Measurements from ENCODE around the gene SPAG16.

SPAG16 gene

DNA sequence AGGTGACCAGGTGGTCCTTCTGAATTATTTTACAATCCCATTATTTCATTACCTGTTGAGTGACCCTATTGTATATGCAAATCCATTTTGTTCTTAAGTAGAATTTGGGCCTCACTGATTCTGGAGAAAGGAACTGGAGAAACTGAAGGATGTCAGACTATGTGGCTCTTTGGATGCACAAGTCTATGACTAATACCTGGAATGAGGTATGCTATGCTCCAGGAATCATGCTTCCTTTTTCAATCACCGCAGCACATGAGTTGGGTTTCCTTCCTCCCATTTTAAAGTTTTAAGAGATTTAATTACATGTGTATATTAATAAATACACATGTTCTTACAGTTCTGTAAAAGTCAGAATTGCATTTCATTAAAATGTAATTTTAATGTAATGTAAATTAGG, 872.7 kb downstream of the SPAG16 start:
- Histone ChIP-seq H2BK12ac (ENCODE audit: low read length in 2 of 2) (no peak overlapping the region), H2AK5ac (ENCODE audit: low read length, severe bottlenecking) (no peak overlapping the region), H3K14ac (ENCODE audit: low read length in 2 of 2) (no peak overlapping the region), H3K4ac (ENCODE audit: low read depth in 1 of 2, low read length in 2 of 2) (no peak overlapping the region), H3K27ac (ENCODE audit: low read length, poor library complexity, severe bottlenecking) (no peak overlapping the region), H3K36me3 (ENCODE audit: control insufficient read depth in 1 of 2, insufficient read depth in 2 of 2, low read depth in 1 of 2, low read length in 2 of 2) (no peaks in the 10 kb centered on the region), H2BK5ac (ENCODE audit: low read depth, low read length, poor library complexity, severe bottlenecking) (no peak overlapping the region), H4K8ac (ENCODE audit: low read length) (no peak overlapping the region), H3K79me1 (replicated peaks; ENCODE audit: low read length, poor library complexity, severe bottlenecking) (no peaks in the 10 kb centered on the region), H3K4me3 (ENCODE audit: insufficient read depth in 1 of 2, low read depth in 1 of 2, low read length in 2 of 2) (no peak overlapping the region), H2BK120ac (ENCODE audit: low read depth, low read length) (no peak overlapping the region), H4K91ac (ENCODE audit: low read length) (no peak overlapping the region), H3K4me2 (ENCODE audit: low read length, poor library complexity, severe bottlenecking) (no peak overlapping the region), H3K27me3 (ENCODE audit: control insufficient read depth in 1 of 2, insufficient read depth in 1 of 2, low read length in 2 of 2) (no peaks in the 10 kb centered on the region), H3K9me3 (ENCODE audit: control insufficient read depth, low read length) (no peaks in the 10 kb centered on the region), H3K18ac (ENCODE audit: low read depth in 1 of 2, low read length in 2 of 2) (no peak overlapping the region), H3K4me1 (ENCODE audit: control insufficient read depth, insufficient read depth, low read depth, low read length) (no peaks in the 10 kb centered on the region), H3K23ac (ENCODE audit: low read length in 2 of 2) (no peak overlapping the region), H3K9ac (ENCODE audit: low read length) (no peak overlapping the region), H2BK15ac (ENCODE audit: low read depth, poor library complexity, severe bottlenecking) (no peak overlapping the region), H2AFZ (ENCODE audit: low read depth, low read length) (no peak overlapping the region)
- no CpG with 5 or more reads among the region's 1 CpG for WGBS
- DNase-seq = no peak

- Histone ChIP-seq H3K18ac (ENCODE audit: low read depth in 1 of 2, low read length in 2 of 2) (no peak overlapping the region), H2BK120ac (ENCODE audit: low read depth, low read length) (no peak overlapping the region), H3K27me3 (ENCODE audit: control insufficient read depth in 1 of 2, insufficient read depth in 1 of 2, low read length in 2 of 2) (no peaks in the 10 kb centered on the region), H3K9ac (ENCODE audit: low read length) (no peak overlapping the region), H2BK5ac (ENCODE audit: low read depth, low read length, poor library complexity, severe bottlenecking) (no peak overlapping the region), H2BK12ac (ENCODE audit: low read length in 2 of 2) (no peak overlapping the region), H3K23ac (ENCODE audit: low read length in 2 of 2) (no peak overlapping the region), H3K9me3 (ENCODE audit: control insufficient read depth, low read length) (no peaks in the 10 kb centered on the region), H3K4ac (ENCODE audit: low read depth in 1 of 2, low read length in 2 of 2) (no peak overlapping the region), H3K4me1 (ENCODE audit: control insufficient read depth, insufficient read depth, low read depth, low read length) (no peaks in the 10 kb centered on the region), H2AFZ (ENCODE audit: low read depth, low read length) (no peak overlapping the region), H3K36me3 (ENCODE audit: control insufficient read depth in 1 of 2, insufficient read depth in 2 of 2, low read depth in 1 of 2, low read length in 2 of 2) (no peaks in the 10 kb centered on the region), H4K91ac (ENCODE audit: low read length) (no peak overlapping the region), H3K4me3 (ENCODE audit: insufficient read depth in 1 of 2, low read depth in 1 of 2, low read length in 2 of 2) (no peak overlapping the region), H3K14ac (ENCODE audit: low read length in 2 of 2) (no peak overlapping the region), H2AK5ac (ENCODE audit: low read length, severe bottlenecking) (no peak overlapping the region), H3K27ac (ENCODE audit: low read length, poor library complexity, severe bottlenecking) (no peak overlapping the region), H2BK15ac (ENCODE audit: low read depth, poor library complexity, severe bottlenecking) (no peak overlapping the region), H4K8ac (ENCODE audit: low read length) (no peak overlapping the region), H3K4me2 (ENCODE audit: low read length, poor library complexity, severe bottlenecking) (no peak overlapping the region), H3K79me1 (replicated peaks; ENCODE audit: low read length, poor library complexity, severe bottlenecking) (no peaks in the 10 kb centered on the region)
- DNase-seq = no peak
- WGBS = no CpG with 5 or more reads among the region's 1 CpG
Measured at GRCh38 chr2:214158851-214159250, 874.6 kb downstream of the SPAG16 start.

DNA sequence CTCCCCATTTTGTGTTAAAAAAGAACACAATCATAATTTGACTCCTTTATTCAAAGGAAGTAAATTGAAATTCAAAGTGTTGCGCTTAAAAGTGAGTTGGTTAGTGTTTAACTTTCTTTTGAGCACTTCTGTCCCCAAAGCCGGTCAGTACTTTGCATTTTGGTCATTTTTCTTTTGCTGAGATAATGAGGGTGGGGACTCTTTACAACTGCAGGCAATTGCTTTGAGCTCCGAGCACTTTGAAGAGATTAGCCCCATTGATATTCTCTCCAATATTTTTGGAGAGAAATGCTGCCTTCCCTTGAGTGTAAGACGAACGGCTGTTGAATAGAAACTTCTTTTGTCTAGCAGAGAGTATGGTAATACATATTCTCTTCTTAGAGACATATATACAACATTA, 885.0 kb downstream of the SPAG16 start:
- 87% methylated on average over 3 of the region's 5 CpGs for WGBS
- H3K9ac ChIP-seq (ENCODE audit: low read length) = no peak overlapping the region
- no peak overlapping the region for H3K18ac ChIP-seq (ENCODE audit: low read depth in 1 of 2, low read length in 2 of 2)

GRCh38 chr2:214169736-214170135, 885.5 kb downstream of the SPAG16 start:
- Histone ChIP-seq H3K18ac (ENCODE audit: low read depth in 1 of 2, low read length in 2 of 2) (no peak overlapping the region), H2AFZ (ENCODE audit: low read depth, low read length) (no peak overlapping the region), H3K9me3 (ENCODE audit: control insufficient read depth, low read length) (no peaks in the 10 kb centered on the region), H2BK120ac (ENCODE audit: low read depth, low read length) (no peak overlapping the region), H4K91ac (ENCODE audit: low read length) (no peak overlapping the region), H3K27ac (ENCODE audit: low read length, poor library complexity, severe bottlenecking) (no peak overlapping the region), H3K36me3 (ENCODE audit: control insufficient read depth in 1 of 2, insufficient read depth in 2 of 2, low read depth in 1 of 2, low read length in 2 of 2) (no peaks in the 10 kb centered on the region), H4K8ac (ENCODE audit: low read length) (no peak overlapping the region), H3K4me3 (ENCODE audit: insufficient read depth in 1 of 2, low read depth in 1 of 2, low read length in 2 of 2) (no peak overlapping the region), H3K4me1 (ENCODE audit: control insufficient read depth, insufficient read depth, low read depth, low read length) (no peaks in the 10 kb centered on the region), H2BK5ac (ENCODE audit: low read depth, low read length, poor library complexity, severe bottlenecking) (no peak overlapping the region), H3K14ac (ENCODE audit: low read length in 2 of 2) (no peak overlapping the region), H2BK12ac (ENCODE audit: low read length in 2 of 2) (no peak overlapping the region), H3K4ac (ENCODE audit: low read depth in 1 of 2, low read length in 2 of 2) (no peak overlapping the region), H3K23ac (ENCODE audit: low read length in 2 of 2) (no peak overlapping the region), H3K27me3 (ENCODE audit: control insufficient read depth in 1 of 2, insufficient read depth in 1 of 2, low read length in 2 of 2) (no peaks in the 10 kb centered on the region), H3K4me2 (ENCODE audit: low read length, poor library complexity, severe bottlenecking) (no peak overlapping the region), H2BK15ac (ENCODE audit: low read depth, poor library complexity, severe bottlenecking) (no peak overlapping the region), H3K79me1 (replicated peaks; ENCODE audit: low read length, poor library complexity, severe bottlenecking) (no peaks in the 10 kb centered on the region), H2AK5ac (ENCODE audit: low read length, severe bottlenecking) (no peak overlapping the region), H3K9ac (ENCODE audit: low read length) (no peak overlapping the region)
- 85% methylated on average over 2 of the region's 2 CpGs for WGBS
- DNase-seq = no peak

More for the DNA sequence above, 885.0 kb downstream of the SPAG16 start:
- no peaks in the 10 kb centered on the region for H3K4me1 ChIP-seq (ENCODE audit: control insufficient read depth, insufficient read depth, low read depth, low read length)
- no peak overlapping the region for H3K27ac ChIP-seq (ENCODE audit: low read length, poor library complexity, severe bottlenecking)
- no peak overlapping the region for H3K4ac ChIP-seq (ENCODE audit: low read depth in 1 of 2, low read length in 2 of 2)
- no peak overlapping the region for H4K91ac ChIP-seq (ENCODE audit: low read length)
- no peak overlapping the region for H4K8ac ChIP-seq (ENCODE audit: low read length)
- no peaks in the 10 kb centered on the region for H3K9me3 ChIP-seq (ENCODE audit: control insufficient read depth, low read length)
- H3K36me3 ChIP-seq (ENCODE audit: control insufficient read depth in 1 of 2, insufficient read depth in 2 of 2, low read depth in 1 of 2, low read length in 2 of 2) = no peaks in the 10 kb centered on the region
- H3K79me1 ChIP-seq (replicated peaks; ENCODE audit: low read length, poor library complexity, severe bottlenecking) = no peaks in the 10 kb centered on the region
- no peak overlapping the region for H3K4me3 ChIP-seq (ENCODE audit: insufficient read depth in 1 of 2, low read depth in 1 of 2, low read length in 2 of 2)
- no peak overlapping the region for H3K23ac ChIP-seq (ENCODE audit: low read length in 2 of 2)
- DNase-seq = no peak
- H3K4me2 ChIP-seq (ENCODE audit: low read length, poor library complexity, severe bottlenecking) = no peak overlapping the region
- H3K27me3 ChIP-seq (ENCODE audit: control insufficient read depth in 1 of 2, insufficient read depth in 1 of 2, low read length in 2 of 2) = no peaks in the 10 kb centered on the region
- H2AK5ac ChIP-seq (ENCODE audit: low read length, severe bottlenecking) = no peak overlapping the region
- H2BK12ac ChIP-seq (ENCODE audit: low read length in 2 of 2) = no peak overlapping the region
- H2AFZ ChIP-seq (ENCODE audit: low read depth, low read length) = no peak overlapping the region
- H3K14ac ChIP-seq (ENCODE audit: low read length in 2 of 2) = no peak overlapping the region
- no peak overlapping the region for H2BK5ac ChIP-seq (ENCODE audit: low read depth, low read length, poor library complexity, severe bottlenecking)
- H2BK120ac ChIP-seq (ENCODE audit: low read depth, low read length) = no peak overlapping the region
- H2BK15ac ChIP-seq (ENCODE audit: low read depth, poor library complexity, severe bottlenecking) = no peak overlapping the region

Measured in mesenchymal stem cell (in vitro differentiated cells and primary cell).